ENCODE results near the gene MVB12B. TPM values are rescaled to one million over a fixed set of nuclear protein-coding genes. Genes with fewer than 3 reads are reported as not detected.

MVB12B gene
- total and polyA plus RNA-seq, 2 of the 13 experiments (the other 11 are each of a cell fraction or from before 2014, with no cell fraction given), result 12.1 to 30.1 TPM

DNA sequence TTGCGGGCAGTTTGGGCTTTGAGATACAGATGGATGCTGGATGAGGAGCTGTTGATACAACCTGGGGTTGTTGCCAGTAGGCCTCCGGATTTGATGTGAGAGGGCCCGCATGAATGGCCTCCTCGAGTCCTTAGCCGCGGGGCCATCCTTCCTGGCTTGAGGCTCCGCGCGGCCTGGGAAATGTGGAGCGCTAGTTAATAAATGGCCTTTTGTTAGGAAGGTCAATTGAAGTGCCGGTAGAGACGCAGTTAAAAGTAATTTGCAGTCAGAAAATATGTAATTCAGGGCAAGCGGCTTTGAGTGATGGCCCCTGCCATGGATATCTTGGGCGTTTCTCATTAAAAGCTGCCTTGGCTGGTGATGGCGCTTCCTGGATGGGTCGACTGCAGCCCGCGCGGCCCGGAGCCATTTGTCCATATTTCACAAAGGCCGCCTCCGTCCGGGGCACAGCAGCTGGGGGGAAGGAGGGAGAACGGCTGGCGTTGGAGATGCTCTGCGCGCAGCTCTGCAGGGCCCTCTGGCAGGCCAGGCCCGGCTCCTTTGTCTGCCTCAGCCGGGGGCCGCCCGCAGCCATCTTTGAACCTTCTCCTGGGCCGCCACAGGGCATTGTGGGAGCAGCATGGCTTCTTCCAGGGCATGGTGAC is 11.2 kb downstream of the MVB12B start:
- no peaks in the 10 kb centered on the region for H3K9me3 ChIP-seq (ENCODE audit: low read length)
- CTCF ChIA-PET (ENCODE audit: low intra/inter-chr PET ratio, low total read pairs), result no interaction called here
- peak overlapping the region; percentile 95 for H3K4me2 ChIP-seq (ENCODE audit: low read depth, low read length)
- H3K27me3 ChIP-seq (ENCODE audit: control insufficient read depth in 1 of 2, insufficient read depth in 2 of 2, low read length in 2 of 2), result no peaks in the 10 kb centered on the region; a peak in 1 of 5 replicates
- intact Hi-C loops (cut with micrococcal nuclease; ENCODE audit: unreplicated experiment), result no loop called here
- no peak overlapping the region; a peak in 1 of 6 replicates for H3K4me3 ChIP-seq (replicated peaks in 1 of 3; ENCODE audit: insufficient read depth in 1 of 3, low read depth in 2 of 3, low read length in 3 of 3)
- H3K9ac ChIP-seq (ENCODE audit: insufficient read depth, low read depth, low read length), result no peak overlapping the region
- POLR2A ChIA-PET, result interaction anchor here (0.6 to 5.0 kb wide), 3 partner anchors 11 to 467 kb away, joined by 3 to 101 read pairs (median 48); partner anchors contain the start of gene MVB12B
- peaks cover 61% of the 10 kb centered on the region for H3K79me2 ChIP-seq (ENCODE audit: insufficient read depth, low read length)
- 96% methylated on average over 20 of the region's 32 CpGs for WGBS (ENCODE audit: low lambda C conversion rate)
- peaks cover 7 to 22% of the 10 kb centered on the region in 2 experiments for H3K36me3 ChIP-seq (replicated peaks in 1 of 2; ENCODE audit: control insufficient read depth in 1 of 2, insufficient read depth in 2 of 2, low read length in 2 of 2)
- TF ChIP-seq, protein P1, sequence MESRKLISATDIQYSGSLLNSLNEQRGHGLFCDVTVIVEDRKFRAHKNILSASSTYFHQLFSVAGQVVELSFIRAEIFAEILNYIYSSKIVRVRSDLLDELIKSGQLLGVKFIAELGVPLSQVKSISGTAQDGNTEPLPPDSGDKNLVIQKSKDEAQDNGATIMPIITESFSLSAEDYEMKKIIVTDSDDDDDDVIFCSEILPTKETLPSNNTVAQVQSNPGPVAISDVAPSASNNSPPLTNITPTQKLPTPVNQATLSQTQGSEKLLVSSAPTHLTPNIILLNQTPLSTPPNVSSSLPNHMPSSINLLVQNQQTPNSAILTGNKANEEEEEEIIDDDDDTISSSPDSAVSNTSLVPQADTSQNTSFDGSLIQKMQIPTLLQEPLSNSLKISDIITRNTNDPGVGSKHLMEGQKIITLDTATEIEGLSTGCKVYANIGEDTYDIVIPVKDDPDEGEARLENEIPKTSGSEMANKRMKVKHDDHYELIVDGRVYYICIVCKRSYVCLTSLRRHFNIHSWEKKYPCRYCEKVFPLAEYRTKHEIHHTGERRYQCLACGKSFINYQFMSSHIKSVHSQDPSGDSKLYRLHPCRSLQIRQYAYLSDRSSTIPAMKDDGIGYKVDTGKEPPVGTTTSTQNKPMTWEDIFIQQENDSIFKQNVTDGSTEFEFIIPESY (CRISPR knock-in tag; IDR thresholded peaks at IDR 0.05), result peak; percentile 71; the same call in 1 of the 2 replicates
- TF ChIP-seq ZSCAN25 (CRISPR knock-in tag; IDR thresholded peaks at IDR 0.05), result no peak
- peak; percentile 59 for TF ChIP-seq AGO2 (optimal IDR thresholded peaks at IDR 0.05; ENCODE audit: low read depth, low read length)
- no peak for TF ChIP-seq TP53 (CRISPR knock-in tag; conservative IDR thresholded peaks at IDR 0.05)
- TF ChIP-seq NONO (IDR thresholded peaks at IDR 0.05), result no peak
- no peak for TF ChIP-seq NONO (CRISPR knock-in tag; conservative IDR thresholded peaks at IDR 0.05)
- 0 out of 2 replicates have a peak, but pooled peaks have one; percentile 55 for TF ChIP-seq ZBTB38 (CRISPR knock-in tag; IDR thresholded peaks at IDR 0.05)
- TF ChIP-seq, protein P2, sequence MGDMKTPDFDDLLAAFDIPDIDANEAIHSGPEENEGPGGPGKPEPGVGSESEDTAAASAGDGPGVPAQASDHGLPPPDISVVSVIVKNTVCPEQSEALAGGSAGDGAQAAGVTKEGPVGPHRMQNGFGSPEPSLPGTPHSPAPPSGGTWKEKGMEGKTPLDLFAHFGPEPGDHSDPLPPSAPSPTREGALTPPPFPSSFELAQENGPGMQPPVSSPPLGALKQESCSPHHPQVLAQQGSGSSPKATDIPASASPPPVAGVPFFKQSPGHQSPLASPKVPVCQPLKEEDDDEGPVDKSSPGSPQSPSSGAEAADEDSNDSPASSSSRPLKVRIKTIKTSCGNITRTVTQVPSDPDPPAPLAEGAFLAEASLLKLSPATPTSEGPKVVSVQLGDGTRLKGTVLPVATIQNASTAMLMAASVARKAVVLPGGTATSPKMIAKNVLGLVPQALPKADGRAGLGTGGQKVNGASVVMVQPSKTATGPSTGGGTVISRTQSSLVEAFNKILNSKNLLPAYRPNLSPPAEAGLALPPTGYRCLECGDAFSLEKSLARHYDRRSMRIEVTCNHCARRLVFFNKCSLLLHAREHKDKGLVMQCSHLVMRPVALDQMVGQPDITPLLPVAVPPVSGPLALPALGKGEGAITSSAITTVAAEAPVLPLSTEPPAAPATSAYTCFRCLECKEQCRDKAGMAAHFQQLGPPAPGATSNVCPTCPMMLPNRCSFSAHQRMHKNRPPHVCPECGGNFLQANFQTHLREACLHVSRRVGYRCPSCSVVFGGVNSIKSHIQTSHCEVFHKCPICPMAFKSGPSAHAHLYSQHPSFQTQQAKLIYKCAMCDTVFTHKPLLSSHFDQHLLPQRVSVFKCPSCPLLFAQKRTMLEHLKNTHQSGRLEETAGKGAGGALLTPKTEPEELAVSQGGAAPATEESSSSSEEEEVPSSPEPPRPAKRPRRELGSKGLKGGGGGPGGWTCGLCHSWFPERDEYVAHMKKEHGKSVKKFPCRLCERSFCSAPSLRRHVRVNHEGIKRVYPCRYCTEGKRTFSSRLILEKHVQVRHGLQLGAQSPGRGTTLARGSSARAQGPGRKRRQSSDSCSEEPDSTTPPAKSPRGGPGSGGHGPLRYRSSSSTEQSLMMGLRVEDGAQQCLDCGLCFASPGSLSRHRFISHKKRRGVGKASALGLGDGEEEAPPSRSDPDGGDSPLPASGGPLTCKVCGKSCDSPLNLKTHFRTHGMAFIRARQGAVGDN (CRISPR knock-in tag; IDR thresholded peaks at IDR 0.05), result peak; percentile 33; the same call in 1 of the 2 replicates
- TF ChIP-seq JDP2 (CRISPR knock-in tag; IDR thresholded peaks at IDR 0.05; ENCODE audit: borderline replicate concordance), result no peak
- no TSS peak for BruUV-seq (replicated peaks)
- FAIRE-seq, result no peak
- peaks cover 91% of the 10 kb centered on the region for H3K4me1 ChIP-seq (ENCODE audit: insufficient read depth, low read length)
- no peak overlapping the region for H2AFZ ChIP-seq (ENCODE audit: low read length)
- ATAC-seq, result no peak
- no peak overlapping the region for H3K27ac ChIP-seq (ENCODE audit: extremely low read length, insufficient read depth, low read length)
- DNase-seq (ENCODE audit: low spot score), result no peak
- H4K20me1 ChIP-seq (ENCODE audit: insufficient read depth, low read length), result peaks cover 1% of the 10 kb centered on the region
- in situ Hi-C loops (cut with HindIII; ENCODE audit: extremely low pct_ligation_motif_present, low pct_unique_long_range_greater_than_20kb), result loop anchor here (5.0 kb wide), 1 partner anchor 34 kb away; no protein-coding TSS in a partner anchor
